HG02885 (cell line): ENCODE data around the gene SMC3.
"Not testable (repeated sequence)": the region's sequence is repeated elsewhere in the genome, so short reads cannot be mapped to it uniquely, and the experiment has no call there.

Source experiments
- ATAC-seq: cut with Tn5 transposase; IDR thresholded peaks from one replicate; pipeline ENCODE4 v1.9.1; 2021; ENCODE audit warnings: mild to moderate bottlenecking; ENCODE audit not compliant: unreplicated experiment, poor library complexity

The SMC3 gene

DNA sequence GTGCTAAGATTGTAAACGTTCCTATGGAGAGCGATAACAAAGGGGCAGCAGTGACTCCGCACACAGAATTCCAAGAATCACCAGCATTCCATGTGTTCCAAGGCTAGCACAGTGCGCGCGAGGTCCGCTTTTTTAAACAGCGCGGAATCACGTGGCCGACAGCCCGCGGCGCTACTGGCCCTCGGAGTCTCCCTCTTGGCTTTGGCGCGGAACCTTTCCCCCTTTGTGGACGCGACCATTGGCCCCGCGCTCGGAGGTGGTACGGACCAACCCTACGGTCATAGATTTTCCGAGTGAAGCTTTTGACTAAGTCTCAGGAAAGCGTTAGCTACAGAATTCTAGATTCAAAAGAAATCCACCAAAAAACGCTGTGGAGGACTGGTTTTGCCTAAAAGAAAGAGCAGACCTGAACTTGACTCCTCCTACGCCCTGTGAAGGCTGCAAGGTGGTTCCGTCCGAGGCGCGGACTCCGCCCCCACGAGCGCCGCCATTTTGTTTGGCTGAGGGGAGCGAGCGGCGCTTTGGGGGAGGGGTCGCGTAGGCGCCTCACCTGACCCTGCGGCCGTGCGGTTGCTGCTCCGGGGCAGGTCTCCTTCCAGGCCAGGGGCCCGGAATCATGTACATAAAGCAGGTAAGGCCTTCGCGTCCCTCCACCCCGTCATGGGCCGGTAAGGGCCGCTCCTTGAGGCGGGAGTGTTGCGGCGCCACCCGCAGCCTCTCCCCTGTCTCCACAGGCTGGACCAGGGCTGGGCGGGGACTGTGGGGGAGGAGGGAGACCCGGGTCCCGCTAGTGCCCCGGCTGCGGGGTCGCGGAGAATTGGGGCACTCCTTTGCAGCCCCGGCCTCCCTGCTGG lies at the start of gene SMC3:
SMC3 (plus strand) TSS at position 495 of the 854 bp plus-strand sequence; CDS start at position 617, 122 bp downstream.
- ATAC-seq = peak; percentile 87

DNA sequence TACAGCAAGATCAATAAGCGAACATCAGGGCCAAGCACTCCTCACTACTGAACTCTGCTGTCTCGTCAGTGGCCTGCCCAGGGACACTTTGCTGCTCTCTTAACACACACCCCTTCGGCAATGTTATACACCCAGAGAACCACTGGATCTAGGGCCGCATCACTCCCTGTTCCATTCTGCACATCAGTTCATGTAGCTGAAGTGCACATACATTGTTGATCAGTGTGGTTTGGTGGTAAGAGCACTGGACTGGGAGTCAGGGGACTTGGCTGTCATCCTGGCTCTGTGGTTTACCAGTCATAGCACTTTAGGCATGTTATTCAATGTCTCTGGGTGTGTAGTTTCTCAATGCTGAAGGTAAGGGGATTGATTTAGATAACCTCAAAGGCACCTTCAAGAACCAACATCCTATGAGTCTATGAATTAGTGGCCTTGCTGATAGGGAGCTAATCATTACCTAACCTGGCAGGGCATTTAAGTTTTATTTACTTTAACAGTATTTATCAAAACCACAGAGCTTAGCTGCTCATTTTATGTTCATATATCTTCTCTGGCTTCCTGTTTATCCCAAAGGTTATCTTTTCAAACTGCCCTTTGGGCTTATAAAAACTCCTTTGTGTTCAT lies 45.0 kb upstream of the SMC3 start:
- no peak for ATAC-seq

DNA sequence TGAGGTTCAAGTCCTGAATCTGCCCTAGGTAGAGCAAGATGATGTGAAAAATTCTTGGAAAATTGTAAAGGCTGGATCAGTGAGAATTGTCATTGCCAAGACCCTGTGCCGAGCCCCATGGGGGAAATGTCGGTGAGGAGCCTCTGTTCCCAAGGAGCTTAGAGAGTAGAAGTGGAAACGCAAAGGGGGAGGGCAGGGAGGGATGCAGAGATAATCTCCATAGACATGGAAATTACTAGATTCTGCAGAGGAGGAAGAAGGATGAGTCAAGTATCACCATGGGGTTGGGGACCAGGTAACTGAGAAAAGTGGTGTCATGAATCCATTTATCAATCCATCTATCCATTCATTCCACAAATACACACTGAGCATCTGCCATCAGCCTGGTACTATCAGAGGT lies 43.8 kb upstream of the SMC3 start:
- ATAC-seq = no peak

DNA sequence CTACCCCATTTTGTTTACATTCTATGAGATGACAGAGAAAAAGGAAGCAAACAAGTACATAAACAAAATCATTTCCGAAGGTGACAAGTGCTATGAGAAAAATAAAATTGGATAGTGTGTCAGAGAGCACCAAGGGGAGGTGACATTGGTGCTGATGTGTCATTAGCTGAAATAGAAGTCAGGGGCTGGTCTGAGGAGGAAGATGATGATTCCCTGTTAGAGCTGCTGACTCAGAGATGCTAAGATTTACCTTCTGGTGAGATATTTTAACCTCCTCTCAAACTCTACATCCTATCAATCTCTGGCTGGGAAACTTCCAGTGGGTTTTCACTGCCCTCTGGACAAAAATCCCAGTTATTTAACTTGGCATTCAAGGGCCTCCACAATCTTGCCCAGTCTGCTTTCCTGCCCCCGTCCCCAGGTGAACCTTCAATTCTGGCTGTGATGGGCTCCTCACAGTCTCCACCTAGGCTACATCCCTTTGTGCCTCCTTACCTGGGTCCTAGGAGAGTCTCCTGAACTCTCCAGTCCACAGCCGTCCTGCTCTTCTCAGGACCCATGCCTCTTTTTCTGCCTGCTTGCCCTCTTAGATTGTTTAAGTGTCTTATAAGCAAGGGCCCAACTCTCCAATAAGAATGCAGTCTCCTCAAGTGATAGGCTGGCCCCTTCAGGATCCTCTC lies 43.2 kb upstream of the SMC3 start:
- no peak for ATAC-seq

DNA sequence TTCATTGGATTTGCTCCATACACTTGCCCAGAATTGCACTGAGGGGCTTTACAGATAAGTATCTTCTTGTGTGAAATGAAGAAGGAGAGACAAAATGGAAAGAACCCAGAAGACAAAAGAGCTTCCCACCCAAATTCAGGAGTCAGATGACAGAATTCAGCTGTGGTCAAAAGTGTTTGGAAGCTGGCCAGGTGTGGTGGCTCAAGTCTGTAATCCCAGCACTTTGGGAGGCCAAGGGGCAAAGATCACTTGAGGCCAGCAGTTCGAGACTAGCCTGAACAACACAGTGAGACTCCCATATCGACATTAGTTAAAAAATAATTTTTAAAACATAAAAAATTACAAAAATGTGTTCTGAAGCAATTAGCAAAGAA lies 42.6 kb upstream of the SMC3 start:
- no peak for ATAC-seq

DNA sequence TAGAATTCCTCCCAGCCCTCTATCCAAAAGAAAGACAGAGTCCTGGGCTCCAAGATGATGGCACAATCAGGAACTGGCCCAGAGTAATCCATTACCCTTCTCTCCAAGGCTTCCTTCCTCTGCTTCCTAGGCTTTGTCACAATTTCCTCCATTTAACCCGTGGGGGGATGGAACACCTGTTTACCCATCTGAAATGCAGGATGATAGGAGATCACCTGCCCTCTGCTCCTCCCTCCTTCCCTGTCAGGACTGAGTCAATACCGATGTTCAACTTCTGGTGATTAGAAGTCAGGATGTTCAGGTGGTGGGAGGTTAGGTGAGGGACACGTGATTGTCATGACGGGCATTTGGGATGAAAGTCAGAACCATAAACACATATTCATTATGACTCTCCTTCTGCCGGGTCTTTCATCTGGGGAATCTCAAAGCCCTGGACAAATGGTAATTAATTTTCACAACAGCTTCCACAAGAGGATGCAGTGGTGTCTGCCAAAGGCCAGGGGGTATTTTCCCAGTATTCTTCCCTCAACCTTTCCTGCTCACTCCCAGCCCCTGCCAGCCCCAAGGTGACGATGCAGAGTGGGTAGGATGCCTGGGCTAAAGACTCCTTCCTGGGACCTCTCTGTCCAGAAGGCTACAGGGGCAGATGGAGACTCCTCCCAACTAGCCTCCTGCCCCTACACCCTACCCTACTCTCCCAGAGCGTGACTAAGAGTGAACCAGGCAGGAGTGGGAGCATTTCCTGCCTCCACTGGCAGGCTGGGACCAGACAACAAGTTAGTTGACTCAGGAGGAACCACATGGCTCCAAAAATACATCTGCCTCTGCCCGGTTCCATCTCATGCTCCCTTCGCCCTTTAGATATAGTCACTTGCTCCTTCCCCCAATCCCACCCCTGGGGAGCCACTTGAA lies 41.9 kb upstream of the SMC3 start:
- ATAC-seq = no peak

DNA sequence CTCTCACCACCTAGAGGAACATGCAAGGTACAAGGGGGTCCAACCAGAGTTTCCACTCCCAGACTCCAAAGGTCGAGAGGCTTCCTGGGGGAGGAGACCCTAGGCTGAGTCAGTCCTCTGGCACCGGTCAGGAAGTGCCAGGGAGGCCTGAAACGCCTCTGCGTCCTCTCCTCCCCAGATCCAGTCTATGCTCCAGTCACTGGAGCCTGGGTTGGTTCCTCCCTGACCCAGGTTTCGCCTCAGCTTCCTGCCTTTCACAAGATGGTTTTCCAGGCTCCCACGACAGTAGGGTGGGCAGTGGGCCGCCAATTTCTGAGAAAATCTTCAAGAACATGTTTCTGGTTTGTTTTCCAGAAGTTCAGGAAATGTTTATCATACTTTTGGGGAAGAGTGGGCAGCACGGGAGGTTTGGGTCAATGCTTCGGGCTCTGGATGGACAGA lies 39.7 kb upstream of the SMC3 start:
- no peak for ATAC-seq

DNA sequence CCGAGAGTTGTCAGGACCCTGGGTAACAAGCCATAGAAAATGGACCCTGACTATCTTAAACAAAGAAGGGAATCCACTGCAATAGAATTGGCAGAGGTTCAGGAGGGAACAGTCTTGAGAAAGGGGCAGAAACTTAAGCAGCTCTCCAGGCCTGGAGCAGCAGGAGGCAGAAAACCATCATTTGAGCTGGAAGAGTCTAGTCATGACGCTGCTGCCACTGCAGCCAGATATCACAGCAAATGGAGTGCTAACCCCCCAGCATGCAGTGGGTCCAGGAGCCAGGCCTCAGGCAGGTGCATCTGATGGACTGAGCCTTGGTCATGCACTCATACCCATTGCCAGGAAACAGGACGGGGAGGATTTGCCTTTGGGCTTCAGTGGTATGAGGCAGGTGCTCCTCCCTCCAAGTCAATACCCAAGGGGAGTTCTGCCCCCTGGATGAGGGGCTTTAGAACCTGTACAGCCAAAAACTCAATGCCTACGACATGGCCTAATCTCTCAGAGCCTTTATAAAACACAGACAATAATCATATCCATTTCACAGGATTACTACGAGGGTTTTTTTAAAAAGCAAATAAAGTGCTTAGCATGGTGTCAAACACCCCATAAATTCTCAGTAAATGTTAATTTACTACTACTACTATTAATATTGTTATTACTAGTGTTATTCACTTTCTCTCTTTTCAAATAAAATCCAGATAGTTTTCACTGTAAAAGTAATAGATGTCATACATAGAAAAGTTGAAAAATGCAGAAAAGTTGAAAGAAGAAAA lies 39.1 kb upstream of the SMC3 start:
- peak; percentile 12 for ATAC-seq

DNA sequence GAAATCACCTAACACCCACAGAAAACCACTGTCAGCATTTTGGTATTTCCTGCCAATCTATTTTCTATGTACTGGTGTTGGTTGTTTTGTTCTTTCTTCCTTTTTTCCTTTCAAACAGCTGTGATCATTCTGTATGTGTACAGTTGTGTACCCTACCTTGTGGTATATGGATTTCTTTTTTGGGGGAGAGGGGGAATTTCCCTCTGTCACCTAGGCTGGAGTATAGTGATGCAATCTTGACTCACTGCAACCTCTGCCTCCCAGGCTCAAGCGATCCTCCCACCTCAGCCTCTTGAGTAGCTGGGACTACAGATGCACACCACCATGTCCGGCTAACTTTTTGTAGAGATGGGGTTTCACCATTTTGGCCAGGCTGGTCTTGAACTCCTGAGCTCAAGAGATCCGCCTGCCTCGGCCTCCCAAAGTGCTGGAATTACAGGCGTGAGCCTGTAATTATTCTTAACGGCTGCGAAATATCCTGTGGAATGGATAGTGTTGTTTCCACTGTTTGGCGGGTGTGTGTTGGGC lies 38.4 kb upstream of the SMC3 start:
- peak; percentile 86 for ATAC-seq

DNA sequence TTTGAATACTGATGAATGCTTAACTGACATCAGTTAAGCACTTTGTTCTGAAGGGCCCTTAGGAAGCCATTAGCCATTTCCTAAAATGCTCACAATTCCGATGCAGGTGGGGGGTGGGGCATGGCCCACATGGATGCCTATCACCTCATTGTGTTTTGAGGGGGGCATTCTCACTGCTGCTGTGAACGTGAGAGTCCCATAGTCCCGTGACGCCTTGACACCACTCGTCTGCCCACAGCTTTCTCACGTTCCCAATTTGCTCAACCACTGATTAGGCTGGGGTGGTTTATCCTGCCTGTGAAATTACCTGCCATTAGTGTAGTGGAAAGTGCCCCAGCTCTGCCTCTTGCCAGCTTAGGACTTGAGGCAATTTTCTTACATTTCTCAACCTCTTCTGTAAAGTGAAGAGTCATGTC lies 37.9 kb upstream of the SMC3 start:
- no peak for ATAC-seq

DNA sequence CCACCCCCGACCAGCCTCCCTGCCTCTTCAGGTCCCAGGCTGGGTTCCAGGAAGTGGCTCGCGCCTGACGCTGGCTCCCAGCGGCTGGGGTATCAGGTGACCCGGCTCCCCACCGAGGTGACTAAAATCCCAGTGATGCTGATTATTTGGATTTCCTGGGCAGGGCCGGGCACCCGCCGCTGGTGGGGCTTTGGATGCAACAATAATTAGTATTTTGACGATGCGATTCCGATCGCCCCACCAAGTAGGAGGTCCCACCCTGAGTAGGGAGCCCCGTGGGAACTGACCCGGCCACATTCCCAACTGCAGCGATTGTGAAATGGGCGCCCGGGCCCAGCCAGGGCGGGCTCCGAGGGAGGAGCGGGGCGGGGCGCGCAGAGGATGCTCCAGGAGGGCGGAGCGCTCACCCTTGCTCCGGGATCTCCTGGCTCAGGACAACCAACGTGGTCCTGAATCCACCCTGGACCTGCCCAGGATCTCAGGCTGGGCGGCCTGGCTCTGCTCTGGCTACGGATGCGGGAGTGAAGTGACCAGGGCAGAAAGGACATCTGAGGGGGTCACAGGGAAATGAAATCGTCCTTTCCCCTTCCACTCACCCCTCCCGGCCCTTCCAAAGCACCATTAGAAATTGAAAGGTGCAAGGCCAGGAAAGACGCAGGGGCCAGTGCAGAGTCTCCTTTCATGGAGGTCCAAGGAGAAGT lies 37.2 kb upstream of the SMC3 start:
- ATAC-seq = no peak

DNA sequence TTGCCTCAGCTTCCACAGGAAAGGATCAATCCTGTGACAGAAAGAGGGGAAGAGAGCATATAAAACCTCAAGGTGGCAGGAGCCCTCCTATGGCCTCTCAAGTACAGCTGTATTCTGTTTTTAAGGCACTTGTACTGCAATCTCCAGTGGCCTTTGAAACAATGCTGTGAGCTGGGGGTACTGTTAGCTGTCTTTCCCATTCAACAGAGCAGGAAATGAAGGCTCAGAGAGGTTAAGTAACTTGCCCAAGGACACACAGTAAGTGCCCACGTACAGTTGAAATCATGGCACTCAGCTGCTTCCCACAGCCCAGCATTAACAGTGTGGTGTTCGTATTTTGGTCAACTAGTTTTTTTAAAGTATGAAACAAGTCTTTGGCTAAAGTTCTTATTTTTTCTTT lies 35.8 kb upstream of the SMC3 start:
- no peak for ATAC-seq

DNA sequence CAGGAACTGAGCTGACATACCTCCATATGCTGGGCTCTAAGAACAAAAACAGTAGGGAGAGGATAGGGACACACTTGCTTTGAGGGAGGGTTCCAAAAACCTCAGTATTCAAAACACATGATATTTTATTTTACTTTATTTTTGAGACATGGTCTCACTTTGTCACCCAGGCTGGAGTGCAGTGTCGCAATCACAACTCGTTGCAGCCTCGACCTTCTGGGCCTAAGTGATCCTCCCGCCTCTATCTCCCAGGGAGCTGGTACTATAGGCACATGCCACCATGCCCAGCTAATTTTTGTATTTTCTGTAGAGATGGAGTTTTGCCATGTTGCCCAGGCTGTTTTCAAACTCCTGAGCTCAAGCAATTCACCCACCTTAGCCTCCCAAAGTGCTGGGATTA lies 34.9 kb upstream of the SMC3 start:
- not testable (repeated sequence) for ATAC-seq

DNA sequence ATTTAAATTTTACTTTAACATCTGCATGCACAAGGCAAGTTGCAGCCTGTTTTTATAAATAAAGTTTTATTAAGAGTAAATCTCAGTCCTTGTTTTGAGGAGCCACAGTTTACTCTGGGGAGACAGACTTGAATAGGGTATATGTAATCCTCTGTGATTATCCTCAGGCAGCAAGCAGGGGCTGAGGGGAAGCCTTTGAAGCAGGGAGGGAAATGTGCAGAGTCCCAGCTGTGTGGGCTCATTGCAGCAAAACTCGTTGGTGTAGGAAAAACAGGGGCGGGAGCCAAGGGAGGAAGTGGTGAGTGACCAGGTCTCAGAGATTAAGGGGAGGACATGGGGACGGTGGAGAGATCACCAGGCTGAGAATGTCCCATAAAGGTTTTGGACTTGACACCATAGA lies 34.3 kb upstream of the SMC3 start:
- ATAC-seq = no peak

DNA sequence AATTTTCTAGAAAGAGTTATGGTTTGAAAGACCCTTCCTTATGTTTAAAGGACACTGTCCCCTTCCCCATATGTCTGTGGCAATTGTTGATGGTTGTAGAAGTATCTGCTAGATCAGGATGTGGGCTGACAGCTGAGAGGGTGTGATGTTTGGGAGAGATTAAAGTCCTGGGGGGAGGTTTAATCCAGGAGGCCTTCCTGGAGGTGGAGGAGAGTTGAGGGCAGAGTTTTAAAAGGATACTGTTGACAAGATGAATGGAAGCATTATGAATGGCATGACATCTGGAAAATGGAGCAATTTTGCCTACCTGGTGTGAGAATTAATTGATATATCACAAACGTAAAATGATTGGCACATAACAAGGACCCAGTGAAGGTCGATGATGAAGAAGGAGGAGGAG lies 32.9 kb upstream of the SMC3 start:
- no peak for ATAC-seq

DNA sequence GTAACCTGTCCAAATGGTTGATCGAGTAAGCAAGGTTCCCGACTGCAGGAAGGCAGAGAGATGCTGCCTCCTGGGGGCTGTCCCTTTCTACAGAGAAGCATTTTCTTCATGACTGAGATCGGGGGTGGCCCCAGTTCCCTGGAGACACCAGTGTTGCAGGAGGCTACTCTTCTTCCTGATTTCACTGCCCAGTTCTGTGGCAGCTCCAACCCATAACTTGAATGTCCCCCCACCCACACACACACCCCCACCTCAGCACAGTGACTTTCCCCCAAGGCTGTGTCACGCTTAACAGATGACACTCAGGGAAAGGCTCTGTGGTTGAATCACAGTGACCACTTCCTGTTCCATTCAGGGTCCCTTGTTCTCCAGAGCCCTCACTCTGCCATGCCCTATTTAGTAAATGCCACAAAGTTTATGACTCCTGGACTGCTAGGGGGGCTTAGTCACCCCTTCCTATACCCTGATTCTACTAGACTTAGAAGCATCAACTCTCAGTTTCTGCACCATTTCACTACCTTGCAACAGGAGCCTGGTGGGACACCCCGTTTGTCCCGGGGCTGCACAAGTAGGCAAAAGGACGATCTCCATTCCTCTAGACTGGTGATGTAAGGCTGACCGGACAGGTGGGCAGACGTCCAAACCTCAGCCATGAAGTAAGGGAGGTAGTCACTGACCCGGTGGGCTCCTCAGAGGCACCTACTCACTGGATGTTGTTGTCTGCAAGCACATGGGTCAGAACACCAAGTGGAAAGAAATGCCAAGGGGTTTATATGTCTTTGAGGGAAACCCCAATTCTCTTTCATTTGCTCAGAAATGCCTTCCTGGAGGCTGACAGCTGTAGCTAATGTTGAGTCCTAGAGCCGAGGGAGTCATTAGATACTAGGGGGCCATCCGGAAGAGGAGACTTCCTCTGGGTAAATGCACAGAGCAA lies 31.3 kb upstream of the SMC3 start:
- ATAC-seq = peak; percentile 91

DNA sequence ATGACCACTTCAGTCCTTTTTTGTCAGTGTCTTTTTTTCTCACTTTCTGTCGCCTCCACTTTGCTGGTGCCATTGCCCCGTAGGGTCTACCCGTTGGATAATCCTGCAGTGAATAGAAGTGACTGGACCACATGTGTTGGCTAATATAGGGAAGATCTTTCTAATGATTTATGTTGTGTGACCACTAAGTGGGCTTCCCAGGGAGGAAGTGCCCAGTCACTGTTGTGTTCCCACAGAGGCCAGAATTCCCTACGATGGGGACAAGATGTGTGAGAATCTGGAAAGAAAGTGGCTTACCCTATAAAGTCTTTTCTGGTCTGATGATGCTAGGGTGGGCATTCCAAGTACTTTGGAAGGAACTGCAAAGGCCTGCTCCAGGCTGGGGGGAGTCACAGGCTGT lies 28.4 kb upstream of the SMC3 start:
- no peak for ATAC-seq

DNA sequence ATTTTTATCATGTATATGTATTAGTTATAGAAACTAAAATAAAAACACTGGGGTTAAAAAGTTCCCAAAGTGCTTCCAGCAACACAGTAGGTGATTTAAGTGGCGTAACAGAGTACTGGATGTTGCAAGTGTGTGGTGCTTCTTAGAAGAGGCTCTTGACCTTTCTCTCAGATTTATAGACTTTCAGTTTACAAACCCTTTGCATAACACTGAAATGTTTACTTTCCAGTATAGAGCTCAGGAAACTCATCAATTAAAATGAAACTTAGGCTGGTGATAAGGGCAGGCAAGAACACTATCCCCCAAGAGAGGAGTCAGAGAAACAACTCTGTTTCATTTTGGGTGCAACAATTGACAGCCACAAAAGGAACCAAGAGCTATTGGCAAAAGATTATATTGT lies 27.5 kb upstream of the SMC3 start:
- ATAC-seq = no peak
